MCF 10A (cell line): ENCODE measurements around the gene HLX. TPM values are rescaled to one million over a fixed set of nuclear protein-coding genes. Genes with fewer than 3 reads are reported as not detected.

Experiments
- BruUV-seq: library from RNA; stranded (reverse); fragments of 400-500 nt; replicated peaks from 2 replicates; lab custom pipeline; 2021; lab: Mats Ljungman, UMichigan
- CTCF ChIA-PET: fragments of 300-600 bp; sonication (Branson Sonifier 250); formaldehyde crosslinking; extraction: SDS; loops from one replicate; lab custom pipeline; 2021; ENCODE audit warnings: antibody characterized with exemption, inconsistent platforms; lab: Yijun Ruan, JAX
- POLR2A ChIA-PET: fragments of 300-600, 350-650 bp; sonication (Branson Sonifier 250); formaldehyde crosslinking; extraction: SDS; loops from one replicate; lab custom pipeline; 2020; ENCODE audit warnings: antibody characterized with exemption, inconsistent platforms; lab: Yijun Ruan, JAX
- DNase-seq: peaks from one replicate; pipeline ENCODE4 v3.0.0-alpha.2; 2018; ENCODE audit not compliant: unreplicated experiment
- H3K27ac Mint-ChIP-seq: one replicate; pipeline ENCODE4 v1.8.0; 2022; ENCODE audit warnings: mild to moderate bottlenecking, low read depth, mixed read lengths; ENCODE audit not compliant: unreplicated experiment
- H3K27me3 Mint-ChIP-seq: one replicate; pipeline ENCODE4 v1.8.0; 2022; ENCODE audit warnings: mixed read lengths; ENCODE audit not compliant: insufficient read depth, unreplicated experiment
- H3K36me3 Mint-ChIP-seq: one replicate; pipeline ENCODE4 v1.8.0; 2022; ENCODE audit warnings: mild to moderate bottlenecking, moderate library complexity, mixed read lengths; ENCODE audit not compliant: insufficient read depth, unreplicated experiment
- H3K4me1 Mint-ChIP-seq: one replicate; pipeline ENCODE4 v1.8.0; 2022; ENCODE audit warnings: mixed read lengths; ENCODE audit not compliant: insufficient read depth, unreplicated experiment
- H3K4me3 Mint-ChIP-seq: one replicate; pipeline ENCODE4 v1.8.0; 2022; ENCODE audit warnings: mild to moderate bottlenecking, moderate library complexity, mixed read lengths; ENCODE audit not compliant: unreplicated experiment
- H3K9me3 Mint-ChIP-seq: one replicate; pipeline ENCODE4 v1.8.0; 2022; ENCODE audit warnings: mixed read lengths; ENCODE audit not compliant: unreplicated experiment
- intact Hi-C: fragments of 100-400 bp; cut with micrococcal nuclease; formaldehyde crosslinking; loops from 2 replicates; pipeline ENCODE4 v1.14.1; 2022
- total RNA-seq: library from RNA; stranded (reverse); gene quantifications from 2 replicates; pipeline ENCODE4 v1.2.3, GENCODE V29; 2022
- TF ChIP-seq, protein P1 (sequence below): fragments of 200-600 bp; IDR thresholded peaks from one replicate; pipeline ENCODE4 v1.8.0; 2022; ENCODE audit warnings: antibody characterized with exemption, mild to moderate bottlenecking; ENCODE audit not compliant: unreplicated experiment

Gene HLX
- total RNA-seq, 1 experiment from 2014 or later: 2.3 TPM

DNA sequence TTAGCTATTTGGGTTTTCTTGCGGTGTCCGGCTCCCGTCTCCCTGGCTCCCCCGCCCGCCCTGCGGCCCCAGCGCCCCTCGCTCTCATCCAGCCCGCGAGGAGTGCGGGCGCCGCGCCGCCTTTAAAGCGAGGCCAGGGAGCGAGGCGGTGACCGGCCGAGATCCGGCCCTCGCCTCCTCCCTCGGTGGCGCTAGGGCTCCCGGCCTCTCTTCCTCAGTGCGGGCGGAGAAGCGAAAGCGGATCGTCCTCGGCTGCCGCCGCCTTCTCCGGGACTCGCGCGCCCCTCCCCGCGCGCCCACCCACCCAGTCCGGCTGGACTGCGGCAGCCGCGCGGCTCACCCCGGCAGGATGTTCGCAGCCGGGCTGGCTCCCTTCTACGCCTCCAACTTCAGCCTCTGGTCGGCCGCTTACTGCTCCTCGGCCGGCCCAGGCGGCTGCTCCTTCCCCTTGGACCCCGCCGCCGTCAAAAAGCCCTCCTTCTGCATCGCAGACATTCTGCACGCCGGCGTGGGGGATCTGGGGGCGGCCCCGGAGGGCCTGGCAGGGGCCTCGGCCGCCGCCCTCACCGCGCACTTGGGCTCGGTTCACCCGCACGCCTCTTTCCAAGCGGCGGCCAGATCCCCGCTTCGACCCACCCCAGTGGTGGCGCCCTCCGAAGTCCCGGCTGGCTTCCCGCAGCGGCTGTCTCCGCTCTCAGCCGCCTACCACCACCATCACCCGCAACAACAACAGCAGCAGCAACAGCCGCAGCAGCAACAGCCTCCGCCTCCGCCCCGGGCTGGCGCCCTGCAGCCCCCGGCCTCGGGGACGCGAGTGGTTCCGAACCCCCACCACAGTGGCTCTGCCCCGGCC is 492 bp downstream of the HLX start:
- peak; percentile 68 for DNase-seq

DNA sequence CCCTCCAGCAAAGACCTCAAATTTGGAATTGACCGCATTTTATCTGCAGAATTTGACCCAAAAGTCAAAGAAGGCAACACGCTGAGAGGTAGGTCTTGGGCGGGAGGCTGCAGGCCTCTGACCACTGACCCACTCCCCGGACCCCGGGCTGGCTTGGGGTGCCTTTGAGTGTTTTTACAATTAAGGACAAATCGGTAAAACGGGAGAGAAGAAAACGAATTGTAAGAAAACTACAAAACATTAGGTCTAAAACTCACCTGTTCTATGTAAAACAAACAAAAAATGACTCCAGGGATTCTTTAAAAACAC is 1.1 kb downstream of the HLX start:
- no peak for DNase-seq
- TF ChIP-seq, protein P1, sequence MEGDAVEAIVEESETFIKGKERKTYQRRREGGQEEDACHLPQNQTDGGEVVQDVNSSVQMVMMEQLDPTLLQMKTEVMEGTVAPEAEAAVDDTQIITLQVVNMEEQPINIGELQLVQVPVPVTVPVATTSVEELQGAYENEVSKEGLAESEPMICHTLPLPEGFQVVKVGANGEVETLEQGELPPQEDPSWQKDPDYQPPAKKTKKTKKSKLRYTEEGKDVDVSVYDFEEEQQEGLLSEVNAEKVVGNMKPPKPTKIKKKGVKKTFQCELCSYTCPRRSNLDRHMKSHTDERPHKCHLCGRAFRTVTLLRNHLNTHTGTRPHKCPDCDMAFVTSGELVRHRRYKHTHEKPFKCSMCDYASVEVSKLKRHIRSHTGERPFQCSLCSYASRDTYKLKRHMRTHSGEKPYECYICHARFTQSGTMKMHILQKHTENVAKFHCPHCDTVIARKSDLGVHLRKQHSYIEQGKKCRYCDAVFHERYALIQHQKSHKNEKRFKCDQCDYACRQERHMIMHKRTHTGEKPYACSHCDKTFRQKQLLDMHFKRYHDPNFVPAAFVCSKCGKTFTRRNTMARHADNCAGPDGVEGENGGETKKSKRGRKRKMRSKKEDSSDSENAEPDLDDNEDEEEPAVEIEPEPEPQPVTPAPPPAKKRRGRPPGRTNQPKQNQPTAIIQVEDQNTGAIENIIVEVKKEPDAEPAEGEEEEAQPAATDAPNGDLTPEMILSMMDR: no peak
- no peaks in the 10 kb centered on the region for H3K9me3 Mint-ChIP-seq
- H3K4me1 Mint-ChIP-seq: peaks cover 21% of the 10 kb centered on the region
- ChIA-PET CTCF (interaction anchor here (0.6 kb wide), 1 partner anchor 27 kb away, joined by 3 read pairs; no protein-coding TSS in a partner anchor), POLR2A (interaction anchor here (0.7 kb wide), 1 partner anchor 489 kb away, joined by 4 read pairs; no protein-coding TSS in a partner anchor)
- BruUV-seq: no TSS peak
- no peaks in the 10 kb centered on the region for H3K36me3 Mint-ChIP-seq
- peak overlapping the region; percentile 75 for H3K4me3 Mint-ChIP-seq
- intact Hi-C loops: no loop called here
- H3K27ac Mint-ChIP-seq: peak overlapping the region; percentile 62
- H3K27me3 Mint-ChIP-seq: no peaks in the 10 kb centered on the region

More for the DNA sequence above, 492 bp downstream of the HLX start:
- H3K27me3 Mint-ChIP-seq: no peaks in the 10 kb centered on the region
- H3K36me3 Mint-ChIP-seq: no peaks in the 10 kb centered on the region
- CTCF ChIA-PET: interaction anchor here (0.6 to 8.3 kb wide), 14 partner anchors 9 to 1585 kb away, joined by 3 to 150 read pairs (median 6); no protein-coding TSS in a partner anchor
- BruUV-seq: no TSS peak
- peaks cover 21% of the 10 kb centered on the region for H3K4me1 Mint-ChIP-seq
- intact Hi-C loops: loop anchor here (1.0 to 10.0 kb wide), 2 partner anchors 28 to 1295 kb away; no protein-coding TSS in a partner anchor
- TF ChIP-seq, protein P1: no peak
- peak overlapping the region; percentile 75 for H3K4me3 Mint-ChIP-seq
- peak overlapping the region; percentile 62 for H3K27ac Mint-ChIP-seq
- no peaks in the 10 kb centered on the region for H3K9me3 Mint-ChIP-seq
- POLR2A ChIA-PET: interaction anchor here (0.6 to 2.2 kb wide), 7 partner anchors 10 to 556 kb away, joined by 3 to 7 read pairs (median 4); no protein-coding TSS in a partner anchor

DNA sequence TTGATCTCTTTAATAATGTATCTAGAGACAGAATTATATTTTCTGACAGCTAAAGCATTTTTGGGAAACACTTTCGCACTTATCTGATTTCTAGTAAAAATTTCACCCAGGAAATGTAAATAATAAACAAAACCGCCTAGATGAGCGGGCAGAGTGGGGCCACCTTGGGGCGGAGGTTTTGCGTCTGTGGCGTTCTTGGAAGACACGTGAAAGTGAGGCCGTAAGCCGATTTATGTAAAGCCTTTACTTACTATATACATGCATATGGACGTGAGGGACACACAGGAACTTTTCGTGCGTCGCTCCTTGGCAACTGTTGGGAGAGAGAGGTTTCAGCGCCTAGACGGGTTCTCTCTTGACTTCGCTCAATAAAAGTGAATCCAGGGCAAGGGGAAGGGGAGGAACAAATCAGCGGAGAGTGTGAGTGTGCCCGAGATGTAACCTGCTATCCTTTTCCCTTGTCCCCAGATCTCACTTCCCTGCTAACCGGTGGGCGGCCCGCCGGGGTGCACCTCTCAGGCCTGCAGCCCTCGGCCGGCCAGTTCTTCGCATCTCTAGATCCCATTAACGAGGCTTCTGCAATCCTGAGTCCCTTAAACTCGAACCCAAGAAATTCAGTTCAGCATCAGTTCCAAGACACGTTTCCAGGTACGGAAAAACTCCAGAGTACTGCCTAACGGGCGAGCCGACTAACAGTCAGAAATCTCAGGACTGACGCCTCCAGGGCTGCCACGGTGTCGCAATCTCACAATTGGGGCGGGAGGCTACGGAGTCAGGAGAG is 1.7 kb downstream of the HLX start:
- no peaks in the 10 kb centered on the region for H3K36me3 Mint-ChIP-seq
- intact Hi-C loops: no loop called here
- CTCF ChIA-PET: interaction anchor here (0.6 to 0.8 kb wide), 2 partner anchors 26 to 76 kb away, joined by 3 read pairs; no protein-coding TSS in a partner anchor
- H3K4me3 Mint-ChIP-seq: peak overlapping the region; percentile 75
- TSS peak; percentile 46 for BruUV-seq
- H3K4me1 Mint-ChIP-seq: peaks cover 21% of the 10 kb centered on the region
- H3K27ac Mint-ChIP-seq: peak overlapping the region; percentile 62
- H3K9me3 Mint-ChIP-seq: no peaks in the 10 kb centered on the region
- POLR2A ChIA-PET: interaction anchor here (0.7 kb wide), 1 partner anchor 490 kb away, joined by 4 read pairs; no protein-coding TSS in a partner anchor
- no peak for DNase-seq
- TF ChIP-seq, protein P1: no peak
- H3K27me3 Mint-ChIP-seq: no peaks in the 10 kb centered on the region
